ENCODE measurements around the gene SPATA31D4.

DNA sequence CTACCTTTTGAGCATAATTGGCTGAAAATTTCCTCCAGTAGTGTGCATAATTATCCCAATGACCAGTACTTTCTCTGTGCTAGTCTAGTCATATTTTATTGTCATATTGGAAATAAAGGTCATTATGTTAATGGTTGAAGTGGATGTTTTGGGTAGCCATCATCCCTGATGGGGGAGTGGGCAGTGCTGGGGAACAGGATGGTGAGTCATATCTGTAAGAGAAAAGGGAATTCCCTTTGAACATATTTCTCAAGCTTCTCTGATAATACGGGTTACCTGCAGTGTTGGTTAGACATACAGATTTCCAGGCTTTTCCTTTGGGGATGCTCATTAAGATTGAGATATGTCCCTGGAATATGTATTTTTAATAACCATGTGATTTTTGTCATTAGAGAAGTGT, 33.3 kb upstream of the SPATA31D4 start:
- TF ChIP-seq ZNF175 (tag by site-specific recombination; IDR thresholded peaks at IDR 0.05) (no peak), ZNF792 (tag by site-specific recombination; IDR thresholded peaks at IDR 0.05) (no peak), HOXA7 (CRISPR knock-in tag; IDR thresholded peaks at IDR 0.05; ENCODE audit: borderline replicate concordance) (no peak), ZNF394 (tag by site-specific recombination; IDR thresholded peaks at IDR 0.05; ENCODE audit: borderline replicate concordance) (no peak), ZNF146 (tag by site-specific recombination; IDR thresholded peaks at IDR 0.05) (no peak), ZBTB21 (tag by site-specific recombination; IDR thresholded peaks at IDR 0.05) (no peak), ZNF335 (tag by site-specific recombination; conservative IDR thresholded peaks at IDR 0.05) (no peak), SP3 (tag by site-specific recombination; IDR thresholded peaks at IDR 0.05) (no peak)
- TF ChIP-seq, protein P1, sequence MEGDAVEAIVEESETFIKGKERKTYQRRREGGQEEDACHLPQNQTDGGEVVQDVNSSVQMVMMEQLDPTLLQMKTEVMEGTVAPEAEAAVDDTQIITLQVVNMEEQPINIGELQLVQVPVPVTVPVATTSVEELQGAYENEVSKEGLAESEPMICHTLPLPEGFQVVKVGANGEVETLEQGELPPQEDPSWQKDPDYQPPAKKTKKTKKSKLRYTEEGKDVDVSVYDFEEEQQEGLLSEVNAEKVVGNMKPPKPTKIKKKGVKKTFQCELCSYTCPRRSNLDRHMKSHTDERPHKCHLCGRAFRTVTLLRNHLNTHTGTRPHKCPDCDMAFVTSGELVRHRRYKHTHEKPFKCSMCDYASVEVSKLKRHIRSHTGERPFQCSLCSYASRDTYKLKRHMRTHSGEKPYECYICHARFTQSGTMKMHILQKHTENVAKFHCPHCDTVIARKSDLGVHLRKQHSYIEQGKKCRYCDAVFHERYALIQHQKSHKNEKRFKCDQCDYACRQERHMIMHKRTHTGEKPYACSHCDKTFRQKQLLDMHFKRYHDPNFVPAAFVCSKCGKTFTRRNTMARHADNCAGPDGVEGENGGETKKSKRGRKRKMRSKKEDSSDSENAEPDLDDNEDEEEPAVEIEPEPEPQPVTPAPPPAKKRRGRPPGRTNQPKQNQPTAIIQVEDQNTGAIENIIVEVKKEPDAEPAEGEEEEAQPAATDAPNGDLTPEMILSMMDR (tag by site-specific recombination; IDR thresholded peaks at IDR 0.05): no peak
- TF ChIP-seq, protein P2, sequence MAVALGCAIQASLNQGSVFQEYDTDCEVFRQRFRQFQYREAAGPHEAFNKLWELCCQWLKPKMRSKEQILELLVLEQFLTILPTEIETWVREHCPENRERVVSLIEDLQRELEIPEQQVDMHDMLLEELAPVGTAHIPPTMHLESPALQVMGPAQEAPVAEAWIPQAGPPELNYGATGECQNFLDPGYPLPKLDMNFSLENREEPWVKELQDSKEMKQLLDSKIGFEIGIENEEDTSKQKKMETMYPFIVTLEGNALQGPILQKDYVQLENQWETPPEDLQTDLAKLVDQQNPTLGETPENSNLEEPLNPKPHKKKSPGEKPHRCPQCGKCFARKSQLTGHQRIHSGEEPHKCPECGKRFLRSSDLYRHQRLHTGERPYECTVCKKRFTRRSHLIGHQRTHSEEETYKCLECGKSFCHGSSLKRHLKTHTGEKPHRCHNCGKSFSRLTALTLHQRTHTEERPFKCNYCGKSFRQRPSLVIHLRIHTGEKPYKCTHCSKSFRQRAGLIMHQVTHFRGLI (tag by site-specific recombination; IDR thresholded peaks at IDR 0.05): no peak
- TF ChIP-seq, protein P3, sequence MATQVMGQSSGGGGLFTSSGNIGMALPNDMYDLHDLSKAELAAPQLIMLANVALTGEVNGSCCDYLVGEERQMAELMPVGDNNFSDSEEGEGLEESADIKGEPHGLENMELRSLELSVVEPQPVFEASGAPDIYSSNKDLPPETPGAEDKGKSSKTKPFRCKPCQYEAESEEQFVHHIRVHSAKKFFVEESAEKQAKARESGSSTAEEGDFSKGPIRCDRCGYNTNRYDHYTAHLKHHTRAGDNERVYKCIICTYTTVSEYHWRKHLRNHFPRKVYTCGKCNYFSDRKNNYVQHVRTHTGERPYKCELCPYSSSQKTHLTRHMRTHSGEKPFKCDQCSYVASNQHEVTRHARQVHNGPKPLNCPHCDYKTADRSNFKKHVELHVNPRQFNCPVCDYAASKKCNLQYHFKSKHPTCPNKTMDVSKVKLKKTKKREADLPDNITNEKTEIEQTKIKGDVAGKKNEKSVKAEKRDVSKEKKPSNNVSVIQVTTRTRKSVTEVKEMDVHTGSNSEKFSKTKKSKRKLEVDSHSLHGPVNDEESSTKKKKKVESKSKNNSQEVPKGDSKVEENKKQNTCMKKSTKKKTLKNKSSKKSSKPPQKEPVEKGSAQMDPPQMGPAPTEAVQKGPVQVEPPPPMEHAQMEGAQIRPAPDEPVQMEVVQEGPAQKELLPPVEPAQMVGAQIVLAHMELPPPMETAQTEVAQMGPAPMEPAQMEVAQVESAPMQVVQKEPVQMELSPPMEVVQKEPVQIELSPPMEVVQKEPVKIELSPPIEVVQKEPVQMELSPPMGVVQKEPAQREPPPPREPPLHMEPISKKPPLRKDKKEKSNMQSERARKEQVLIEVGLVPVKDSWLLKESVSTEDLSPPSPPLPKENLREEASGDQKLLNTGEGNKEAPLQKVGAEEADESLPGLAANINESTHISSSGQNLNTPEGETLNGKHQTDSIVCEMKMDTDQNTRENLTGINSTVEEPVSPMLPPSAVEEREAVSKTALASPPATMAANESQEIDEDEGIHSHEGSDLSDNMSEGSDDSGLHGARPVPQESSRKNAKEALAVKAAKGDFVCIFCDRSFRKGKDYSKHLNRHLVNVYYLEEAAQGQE (tag by site-specific recombination; IDR thresholded peaks at IDR 0.05): no peak
- TF ChIP-seq, protein P4, sequence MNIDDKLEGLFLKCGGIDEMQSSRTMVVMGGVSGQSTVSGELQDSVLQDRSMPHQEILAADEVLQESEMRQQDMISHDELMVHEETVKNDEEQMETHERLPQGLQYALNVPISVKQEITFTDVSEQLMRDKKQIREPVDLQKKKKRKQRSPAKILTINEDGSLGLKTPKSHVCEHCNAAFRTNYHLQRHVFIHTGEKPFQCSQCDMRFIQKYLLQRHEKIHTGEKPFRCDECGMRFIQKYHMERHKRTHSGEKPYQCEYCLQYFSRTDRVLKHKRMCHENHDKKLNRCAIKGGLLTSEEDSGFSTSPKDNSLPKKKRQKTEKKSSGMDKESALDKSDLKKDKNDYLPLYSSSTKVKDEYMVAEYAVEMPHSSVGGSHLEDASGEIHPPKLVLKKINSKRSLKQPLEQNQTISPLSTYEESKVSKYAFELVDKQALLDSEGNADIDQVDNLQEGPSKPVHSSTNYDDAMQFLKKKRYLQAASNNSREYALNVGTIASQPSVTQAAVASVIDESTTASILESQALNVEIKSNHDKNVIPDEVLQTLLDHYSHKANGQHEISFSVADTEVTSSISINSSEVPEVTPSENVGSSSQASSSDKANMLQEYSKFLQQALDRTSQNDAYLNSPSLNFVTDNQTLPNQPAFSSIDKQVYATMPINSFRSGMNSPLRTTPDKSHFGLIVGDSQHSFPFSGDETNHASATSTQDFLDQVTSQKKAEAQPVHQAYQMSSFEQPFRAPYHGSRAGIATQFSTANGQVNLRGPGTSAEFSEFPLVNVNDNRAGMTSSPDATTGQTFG (tag by site-specific recombination; IDR thresholded peaks at IDR 0.05; ENCODE audit: borderline replicate concordance): no peak
- TF ChIP-seq, protein P5, sequence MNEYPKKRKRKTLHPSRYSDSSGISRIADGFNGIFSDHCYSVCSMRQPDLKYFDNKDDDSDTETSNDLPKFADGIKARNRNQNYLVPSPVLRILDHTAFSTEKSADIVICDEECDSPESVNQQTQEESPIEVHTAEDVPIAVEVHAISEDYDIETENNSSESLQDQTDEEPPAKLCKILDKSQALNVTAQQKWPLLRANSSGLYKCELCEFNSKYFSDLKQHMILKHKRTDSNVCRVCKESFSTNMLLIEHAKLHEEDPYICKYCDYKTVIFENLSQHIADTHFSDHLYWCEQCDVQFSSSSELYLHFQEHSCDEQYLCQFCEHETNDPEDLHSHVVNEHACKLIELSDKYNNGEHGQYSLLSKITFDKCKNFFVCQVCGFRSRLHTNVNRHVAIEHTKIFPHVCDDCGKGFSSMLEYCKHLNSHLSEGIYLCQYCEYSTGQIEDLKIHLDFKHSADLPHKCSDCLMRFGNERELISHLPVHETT (tag by site-specific recombination; IDR thresholded peaks at IDR 0.05): no peak

Measured in HEK293 (cell line).